Muscle of back (tissue), 11 donors: Measurements from ENCODE around the gene PCYT2. TPM values are rescaled to one million over a fixed set of nuclear protein-coding genes. Genes with fewer than 3 reads are reported as not detected.

ENCODE experiments used
- DNase-seq, 3 donors: peaks; one replicate each; pipeline versions ENCODE4 v3.0.0 to v3.0.0-alpha.2; 2013
- polyA plus RNA-seq, 10 donors: library from polyadenylated mRNA; unstranded; fragments of 120-200 nt; gene quantifications; one replicate each; pipeline ENCODE4 v1.2.1, GENCODE V29; 2013; ENCODE audit not compliant: insufficient read length in 10 of 10

The PCYT2 gene
- polyA plus RNA-seq, 10 donors = 7.9 to 14.0 (median 10.2) TPM

DNA sequence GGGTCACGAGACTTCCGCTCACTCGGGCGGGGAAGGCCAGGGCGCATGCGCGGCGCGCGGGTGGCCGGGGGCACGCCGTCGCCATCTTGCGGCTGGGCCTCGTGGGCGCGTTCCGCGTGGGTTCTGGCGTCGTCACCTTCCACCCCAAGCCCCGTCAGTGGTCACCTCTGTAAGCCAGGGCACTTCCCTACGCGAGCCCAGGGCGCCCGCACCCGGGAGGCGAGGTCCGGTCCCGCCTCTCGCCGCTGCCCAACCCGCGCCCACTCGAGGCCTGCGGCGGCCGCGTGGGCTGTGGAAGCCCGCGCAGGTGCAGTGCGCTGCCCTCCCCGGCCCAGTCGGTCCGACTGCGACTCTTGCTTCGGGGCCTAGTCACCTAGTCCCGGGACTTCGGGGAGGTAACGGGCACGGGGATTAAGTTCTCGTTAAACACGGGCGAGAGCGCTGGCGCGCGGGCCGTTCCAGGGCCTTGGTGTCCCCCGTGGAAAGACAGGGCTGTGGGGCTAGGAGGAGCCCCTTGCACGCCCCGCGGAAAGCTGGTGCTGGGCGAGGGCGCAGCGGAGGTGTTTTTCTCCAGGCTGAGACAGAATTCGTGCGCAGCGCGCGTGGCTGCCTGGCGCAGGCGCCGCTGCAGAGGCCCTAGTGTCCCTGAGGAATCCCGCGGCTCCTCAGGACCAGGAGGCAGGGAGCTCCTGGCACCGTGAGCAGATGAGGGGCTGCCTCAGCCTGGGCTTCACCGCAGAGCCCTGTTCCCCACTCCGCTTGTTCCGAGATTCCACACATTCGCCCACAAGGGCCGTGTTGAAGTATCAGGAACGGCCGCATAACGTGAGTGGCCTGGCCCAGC lies 39.6 kb downstream of the PCYT2 start:
- DNase-seq = peak; percentile 89 to 96 (median 94)

DNA sequence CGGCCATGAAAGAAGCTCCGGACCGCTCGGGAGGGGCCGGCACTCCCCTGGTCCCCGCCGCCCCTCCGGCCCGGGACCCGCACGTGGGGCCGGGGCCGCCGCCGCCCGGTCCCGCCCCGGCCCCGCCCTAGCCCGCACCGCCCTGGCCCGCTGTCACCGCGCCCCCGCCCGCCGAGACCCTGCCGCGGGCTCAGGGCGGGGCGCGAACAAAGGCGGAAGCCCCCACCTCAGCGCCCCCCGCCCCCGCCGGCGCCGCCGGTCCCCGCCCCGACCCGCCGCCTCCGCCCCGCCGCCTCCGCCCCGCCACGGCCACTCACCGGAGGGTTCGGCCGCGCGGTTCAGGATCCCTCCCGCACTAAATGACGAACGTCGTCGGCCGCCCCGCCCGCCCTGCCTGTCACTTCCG lies 40.2 kb downstream of the PCYT2 start, which contains the start of gene ARHGDIA:
Gene ARHGDIA, minus strand, starts transcription at position 357 of the 406 bp plus-strand sequence. CDS start 1,407 bp downstream, outside the sequence.
- DNase-seq = no peak

DNA sequence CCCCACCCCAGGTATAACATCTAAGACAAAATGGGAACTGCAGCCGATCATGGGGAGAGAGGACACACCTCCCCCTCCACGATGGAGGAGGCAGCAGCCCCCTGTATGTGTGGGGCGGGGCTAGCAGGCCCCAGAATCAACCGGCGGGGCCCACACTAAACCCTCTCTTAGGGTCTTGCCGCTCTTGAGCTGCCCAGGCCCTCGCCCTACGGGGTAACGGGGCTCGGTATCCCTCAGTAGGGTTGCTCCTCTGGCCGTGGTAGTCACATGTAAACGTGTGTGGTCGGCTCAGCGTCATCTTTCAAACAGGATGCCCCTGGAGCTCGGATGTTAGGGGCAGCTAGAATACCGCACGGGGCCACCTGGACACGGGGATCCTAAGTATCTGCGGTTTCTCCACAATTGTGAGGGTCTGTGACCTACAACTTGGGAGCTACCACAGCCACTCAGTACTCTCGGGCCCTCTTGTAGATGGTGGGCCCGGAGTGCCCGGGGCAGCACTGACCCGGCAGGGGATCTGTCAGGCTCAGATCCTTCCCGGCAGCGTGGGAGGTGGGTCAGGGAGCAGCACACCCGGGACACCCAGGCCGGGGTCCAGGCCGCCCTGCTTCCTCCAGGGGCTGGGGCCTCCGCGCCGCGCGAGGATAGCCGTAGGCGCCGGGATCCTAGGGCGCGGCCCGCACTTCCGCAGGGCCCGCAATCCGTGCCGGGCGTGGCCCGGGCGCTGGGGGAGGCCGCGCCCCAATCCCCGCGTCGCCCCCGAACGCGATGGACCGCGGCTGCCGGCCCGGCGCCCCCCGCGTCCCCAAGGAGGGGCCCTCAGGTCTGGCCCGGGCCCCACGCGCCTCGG lies 40.8 kb downstream of the PCYT2 start:
- peak in 1 of 3 donors; percentile 77 for DNase-seq

DNA sequence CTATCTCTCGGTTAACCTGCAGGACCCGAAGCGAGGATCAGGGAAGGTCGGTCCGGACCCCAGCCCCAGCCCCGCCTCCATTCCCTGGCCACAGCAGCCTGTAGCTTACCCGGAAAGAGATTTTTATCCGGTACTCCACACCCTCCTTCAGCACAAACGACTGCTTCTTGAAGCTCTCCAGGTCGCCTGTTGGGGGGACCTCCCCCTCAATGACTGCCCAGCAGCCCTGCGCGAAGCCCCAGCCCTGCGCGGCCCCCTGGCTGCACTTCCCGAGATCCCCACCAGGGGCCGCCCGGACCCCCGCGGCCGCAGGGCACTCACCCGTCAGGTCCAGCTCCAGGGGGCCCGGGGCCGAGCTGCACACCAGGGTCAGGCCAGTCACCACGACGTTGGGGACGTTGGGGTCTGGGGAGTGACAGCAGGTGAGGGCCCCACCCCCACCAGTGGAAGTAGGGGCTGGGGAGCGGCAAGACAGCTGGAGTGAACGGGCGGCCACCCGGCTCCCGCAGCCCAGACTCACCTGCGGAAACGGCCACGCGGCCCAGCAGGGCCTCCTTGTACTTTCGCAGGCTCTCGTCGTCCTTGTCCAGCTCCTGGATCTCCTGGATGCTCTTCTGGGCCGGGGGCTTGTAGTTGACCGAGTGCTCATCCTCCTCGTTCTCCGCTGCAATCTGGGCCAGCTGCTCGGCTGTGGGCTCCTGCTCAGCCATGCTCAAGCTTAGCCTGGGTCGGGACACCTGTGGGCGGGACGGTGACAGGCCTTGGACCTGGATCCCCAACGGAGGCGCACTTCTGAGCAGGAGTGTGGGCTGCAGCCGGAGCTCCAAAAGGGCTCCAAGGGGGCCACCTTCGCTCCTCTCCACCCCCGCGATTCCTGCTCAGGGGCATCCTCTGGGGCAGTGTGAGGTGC lies 41.7 kb downstream of the PCYT2 start:
- peak in 1 of 3 donors; percentile 78 for DNase-seq

DNA sequence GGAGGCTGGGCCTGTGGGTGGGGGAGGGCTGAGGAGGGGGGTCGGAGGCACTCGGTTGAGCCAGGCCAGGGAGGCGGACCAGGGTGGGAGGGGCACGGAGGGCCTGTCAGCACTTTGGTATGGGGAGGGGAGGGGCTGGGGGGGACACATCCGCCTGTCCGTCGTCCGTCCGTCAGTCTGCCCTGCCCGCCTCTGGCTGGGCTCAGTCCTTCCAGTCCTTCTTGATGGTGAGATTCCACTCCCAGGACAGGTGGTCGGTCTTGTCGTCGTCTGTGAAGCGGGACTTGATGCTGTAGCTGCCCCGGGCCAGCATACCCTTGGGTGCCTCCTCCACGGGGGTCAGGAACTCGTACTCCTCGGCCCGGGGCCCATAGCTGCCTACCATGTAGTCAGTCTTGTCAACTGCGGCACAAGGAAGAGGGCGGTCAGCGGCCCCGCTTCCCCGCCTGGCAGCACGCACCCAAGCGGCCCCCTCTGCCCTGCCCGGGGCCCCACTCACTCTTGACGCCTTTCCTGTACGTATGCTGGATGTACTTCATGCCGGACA lies 42.5 kb downstream of the PCYT2 start:
- peak in 2 of 3 donors; percentile 67 to 76 for DNase-seq

DNA sequence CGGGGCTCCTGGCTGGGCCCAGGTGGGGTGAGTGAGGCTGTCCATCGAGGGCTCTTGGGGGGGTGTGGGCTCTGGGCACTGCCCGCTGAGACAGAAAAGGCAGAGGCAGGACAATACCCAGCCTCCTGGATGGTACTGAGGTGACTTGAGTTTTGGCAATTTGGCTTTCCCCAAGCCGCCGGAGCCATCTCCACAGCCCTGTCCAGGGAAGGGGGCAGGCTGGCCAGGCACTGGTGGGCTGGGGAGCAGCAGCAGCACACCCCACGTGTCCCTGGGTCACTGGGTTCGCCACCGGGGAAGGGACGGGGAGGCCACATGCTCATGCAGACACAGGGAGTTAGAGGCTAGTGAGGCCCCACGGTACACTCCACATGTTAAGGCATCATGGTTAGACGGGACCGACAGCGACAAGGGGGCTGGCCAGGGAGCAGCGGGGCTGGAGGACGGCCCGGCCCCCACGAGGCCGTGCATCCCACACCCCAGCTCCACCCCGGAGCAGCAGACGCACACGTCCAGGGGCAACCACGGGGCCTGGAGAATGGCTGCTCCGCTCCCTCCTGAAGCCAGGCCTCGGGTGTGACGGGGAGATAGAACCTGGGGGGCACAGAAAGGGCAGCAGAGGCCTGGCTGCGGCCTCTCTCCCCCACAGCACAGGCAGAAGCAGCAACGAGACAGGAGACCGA lies 43.1 kb downstream of the PCYT2 start:
- DNase-seq = peak in 1 of 3 donors; percentile 47

DNA sequence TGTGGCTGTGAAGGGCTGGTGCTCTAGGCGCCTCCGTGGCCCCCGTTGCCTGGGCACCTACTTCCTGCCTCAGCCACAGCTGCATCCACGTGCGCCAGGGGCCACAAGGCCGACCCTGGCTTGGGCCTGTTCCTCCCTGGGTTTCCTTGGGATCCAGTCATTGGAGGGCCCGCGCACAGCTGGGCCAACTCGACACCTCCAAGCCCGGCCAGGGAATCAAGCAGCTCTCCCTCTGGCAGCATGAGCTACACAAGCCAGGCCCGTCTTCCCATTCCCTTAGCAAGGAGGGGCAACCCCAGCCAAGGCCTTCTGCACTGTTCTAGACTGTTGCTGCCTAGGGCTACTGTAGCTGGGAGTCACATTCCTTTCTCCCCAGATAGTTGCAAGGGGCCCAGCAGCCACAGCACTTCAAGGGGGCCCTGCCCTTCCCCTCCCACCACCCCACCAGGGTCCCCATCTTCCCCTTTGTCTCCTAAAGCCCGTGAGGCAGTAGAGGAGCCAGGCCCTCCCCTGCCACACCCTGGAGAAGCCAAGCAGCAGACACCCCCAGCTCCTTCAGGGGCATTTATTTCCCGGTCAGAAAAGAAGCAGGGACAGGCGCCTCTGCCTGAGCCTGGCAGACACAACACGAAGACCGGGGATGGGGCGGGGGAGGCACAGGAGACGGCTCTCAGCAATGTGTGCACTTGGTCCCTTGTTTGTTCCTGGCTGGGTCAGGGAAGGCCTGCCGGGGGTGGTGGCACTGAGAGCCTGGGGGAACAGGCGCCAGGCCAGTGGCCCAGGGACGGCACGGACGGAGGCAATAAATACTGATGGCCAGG lies 43.8 kb downstream of the PCYT2 start:
- DNase-seq = peak in 1 of 3 donors; percentile 48

DNA sequence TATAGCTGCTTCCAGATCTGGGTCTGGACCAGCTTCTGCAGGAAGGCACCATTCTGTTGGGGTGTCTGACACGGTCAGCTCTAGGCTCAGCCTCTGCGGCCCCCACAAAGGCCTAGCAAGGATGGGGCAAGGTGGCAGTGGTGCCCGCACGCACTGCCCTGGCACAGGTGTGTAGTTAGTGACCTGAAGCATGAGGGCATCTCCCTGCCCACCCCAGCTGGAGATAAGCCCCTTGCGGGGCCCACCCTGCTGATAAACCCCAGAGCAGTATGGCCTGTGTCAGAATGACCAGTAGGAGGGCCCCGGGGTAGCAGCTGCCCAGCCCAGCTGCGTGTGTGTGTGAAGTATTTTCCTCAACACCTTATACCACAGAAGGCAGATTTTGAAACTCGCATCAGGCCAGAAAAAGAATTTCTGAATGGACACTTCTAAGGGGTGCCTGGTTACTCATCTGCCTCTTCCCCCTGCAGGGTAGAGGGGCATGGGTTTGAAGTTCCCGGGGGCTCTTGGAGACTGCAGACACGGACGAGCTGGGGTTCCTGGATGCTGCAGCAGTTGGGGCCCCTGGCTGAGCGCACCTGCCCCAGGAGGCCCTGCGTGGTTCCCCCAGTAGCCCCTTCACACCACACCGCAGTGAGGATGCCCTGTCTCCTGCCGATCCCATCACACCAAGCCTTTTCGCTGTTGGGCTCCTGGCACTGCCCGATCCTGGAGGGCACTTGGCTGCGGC lies 44.6 kb downstream of the PCYT2 start:
- no peak for DNase-seq

DNA sequence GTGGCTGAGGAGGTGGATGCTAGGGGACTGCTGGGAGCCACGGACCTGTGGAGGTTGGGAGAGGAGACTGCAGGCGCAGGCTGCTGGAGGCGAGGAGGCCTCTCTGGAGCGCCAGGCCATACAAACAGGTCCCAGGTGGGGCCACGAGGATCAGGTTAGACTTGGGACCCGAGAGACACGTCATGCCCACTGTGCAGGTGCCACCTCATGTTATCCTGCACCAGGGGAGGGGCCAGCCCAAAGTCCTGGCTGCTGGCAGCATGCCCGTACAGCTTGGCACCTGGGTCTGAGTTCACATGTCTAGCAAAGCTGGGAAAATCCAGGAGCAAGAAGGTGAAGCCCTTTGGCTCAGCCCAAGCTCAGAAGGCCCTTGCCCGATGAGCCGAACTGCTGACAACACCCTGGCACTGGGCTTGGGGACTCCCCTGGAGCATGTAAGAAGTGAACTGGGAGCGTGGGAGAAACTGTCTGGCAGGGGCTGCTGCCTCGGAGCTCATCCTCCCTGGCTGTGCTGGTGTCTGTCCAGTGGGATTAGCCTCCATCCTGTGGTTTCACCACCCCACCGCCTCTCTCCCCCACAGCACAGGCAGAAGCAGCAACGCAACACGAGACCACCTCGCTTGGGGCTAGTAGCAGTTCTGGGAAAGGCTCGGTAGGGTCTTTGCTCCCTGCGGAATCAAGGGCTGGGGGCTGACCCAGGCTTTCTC lies 45.3 kb downstream of the PCYT2 start:
- DNase-seq = no peak

DNA sequence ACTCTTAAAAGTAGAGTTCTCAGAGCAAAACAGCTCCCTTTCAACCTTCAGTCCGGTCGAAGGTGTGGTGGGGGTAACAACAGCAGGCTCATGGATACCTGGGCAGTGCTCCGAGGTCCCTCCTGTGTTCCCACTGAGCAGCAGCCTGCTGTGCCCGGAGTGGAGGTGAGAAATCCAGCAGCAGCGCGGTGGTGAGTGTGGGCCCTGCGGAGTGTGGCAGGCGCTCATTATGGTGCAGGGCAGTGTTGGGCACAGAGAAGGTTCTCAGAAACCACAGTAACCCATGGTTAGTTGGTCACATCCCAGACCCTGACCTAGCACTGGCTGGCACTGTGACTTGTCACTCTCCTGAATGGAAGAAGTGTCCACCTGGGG lies 45.9 kb downstream of the PCYT2 start:
- no peak for DNase-seq

DNA sequence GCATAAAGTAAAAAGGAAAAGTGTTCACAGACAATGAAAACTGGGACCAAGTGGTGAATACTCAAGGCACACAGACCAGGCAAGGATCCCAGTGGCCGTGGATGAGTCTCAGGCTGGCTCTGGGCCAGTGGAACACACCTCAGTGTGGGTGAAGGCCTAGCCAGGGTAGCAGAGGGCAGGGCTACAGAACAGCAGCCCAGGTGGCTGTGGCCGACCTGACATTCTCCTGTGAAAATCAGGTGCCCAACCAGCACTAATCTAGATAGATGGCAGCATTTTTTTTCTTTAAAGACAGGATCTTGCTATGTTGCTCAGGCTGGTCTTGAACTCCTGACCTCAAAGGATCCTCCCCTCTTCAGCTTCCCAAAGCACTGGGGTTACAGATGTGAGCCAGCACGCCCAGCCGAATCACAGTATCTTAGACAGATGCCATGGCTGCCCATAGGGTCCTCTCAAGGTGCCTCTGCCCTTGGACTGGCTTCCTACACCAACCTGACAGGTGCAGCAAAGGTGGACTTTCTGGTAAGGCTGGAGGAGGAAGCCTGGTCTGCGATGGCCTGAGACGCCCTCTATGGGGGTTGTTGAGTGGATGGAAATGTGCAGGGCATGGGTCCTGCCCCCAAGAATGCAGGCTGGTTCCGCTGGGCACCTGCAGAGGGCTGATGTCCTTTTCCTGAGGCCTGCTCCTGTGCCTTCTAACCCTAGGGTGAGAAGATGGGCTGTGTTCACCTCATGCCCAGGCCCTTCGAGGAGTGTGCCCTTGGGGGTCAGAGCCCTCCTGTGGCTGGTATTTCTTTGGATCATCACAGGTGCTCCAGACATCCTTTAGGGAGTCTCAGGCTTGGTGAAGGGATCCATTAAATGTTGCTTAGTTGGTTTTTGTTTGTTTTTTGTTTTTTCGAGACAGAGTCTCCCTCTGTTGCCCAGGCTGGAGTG lies 47.1 kb downstream of the PCYT2 start:
- no peak for DNase-seq

DNA sequence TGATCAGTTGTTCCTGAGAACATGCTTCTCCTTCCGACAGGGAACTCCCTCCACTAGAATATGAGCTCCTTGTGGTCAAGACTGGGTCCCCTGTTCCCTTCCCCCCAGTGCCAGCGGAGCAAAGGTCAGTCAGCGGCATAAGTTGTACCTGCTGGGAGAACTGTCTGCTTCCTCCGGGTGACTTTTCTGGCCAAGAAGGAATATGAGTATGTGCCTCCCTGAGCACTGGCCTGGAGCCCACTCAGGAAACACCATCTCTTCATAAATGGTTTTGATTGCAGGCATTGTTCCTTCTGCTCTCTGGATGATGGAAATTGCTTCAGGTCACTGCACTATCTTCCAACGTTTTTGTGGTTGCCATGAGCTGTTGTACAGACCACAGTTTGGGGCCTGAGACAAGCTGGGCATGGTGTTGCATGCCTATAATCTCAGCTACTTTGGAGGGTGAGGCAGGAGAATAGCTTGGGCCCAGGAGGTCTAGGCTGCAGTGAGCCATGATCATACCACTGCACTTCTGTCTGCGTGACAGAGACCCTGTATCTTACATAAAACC lies 48.0 kb downstream of the PCYT2 start:
- DNase-seq = no peak

DNA sequence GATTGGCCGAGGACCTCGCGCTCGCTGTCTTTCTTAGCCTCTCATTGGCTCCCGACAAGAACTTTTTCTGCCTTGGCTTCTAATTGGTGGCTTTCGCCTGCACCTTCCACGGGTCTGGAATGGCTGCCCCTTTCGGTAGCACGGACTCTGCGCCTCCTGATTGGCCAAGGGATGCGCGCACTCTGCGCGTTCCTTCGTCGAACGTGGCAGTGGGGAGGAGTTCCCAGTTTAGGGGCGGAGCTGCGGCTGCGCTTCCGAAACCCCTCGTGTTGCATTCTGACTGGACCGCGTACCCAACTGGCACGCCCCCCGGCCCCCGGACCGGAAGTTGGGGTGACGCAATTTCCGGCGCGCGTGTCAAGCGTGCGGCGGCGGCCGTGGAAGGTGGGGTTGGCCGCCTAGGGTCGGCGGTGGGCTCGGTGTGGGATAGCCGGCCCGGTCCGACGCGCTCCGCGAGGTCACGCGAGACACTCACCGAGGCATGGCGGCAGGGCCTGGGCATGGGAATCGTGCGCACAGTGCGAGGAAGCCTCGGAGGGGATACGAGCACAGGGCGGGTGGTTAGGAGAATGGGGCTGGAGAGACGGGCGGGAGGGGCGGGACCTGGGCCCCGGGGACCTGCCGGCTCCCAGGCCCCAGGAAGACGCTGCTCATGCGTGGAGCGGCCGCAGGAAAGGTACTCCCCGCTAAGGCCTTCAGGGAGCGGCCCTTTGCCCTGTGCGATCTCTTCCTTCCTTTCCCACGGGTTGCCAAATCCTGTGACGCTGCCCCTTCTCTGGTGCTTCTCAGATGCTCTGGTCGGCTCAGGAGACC lies 50.2 kb downstream of the PCYT2 start:
- DNase-seq = peak; percentile 100

DNA sequence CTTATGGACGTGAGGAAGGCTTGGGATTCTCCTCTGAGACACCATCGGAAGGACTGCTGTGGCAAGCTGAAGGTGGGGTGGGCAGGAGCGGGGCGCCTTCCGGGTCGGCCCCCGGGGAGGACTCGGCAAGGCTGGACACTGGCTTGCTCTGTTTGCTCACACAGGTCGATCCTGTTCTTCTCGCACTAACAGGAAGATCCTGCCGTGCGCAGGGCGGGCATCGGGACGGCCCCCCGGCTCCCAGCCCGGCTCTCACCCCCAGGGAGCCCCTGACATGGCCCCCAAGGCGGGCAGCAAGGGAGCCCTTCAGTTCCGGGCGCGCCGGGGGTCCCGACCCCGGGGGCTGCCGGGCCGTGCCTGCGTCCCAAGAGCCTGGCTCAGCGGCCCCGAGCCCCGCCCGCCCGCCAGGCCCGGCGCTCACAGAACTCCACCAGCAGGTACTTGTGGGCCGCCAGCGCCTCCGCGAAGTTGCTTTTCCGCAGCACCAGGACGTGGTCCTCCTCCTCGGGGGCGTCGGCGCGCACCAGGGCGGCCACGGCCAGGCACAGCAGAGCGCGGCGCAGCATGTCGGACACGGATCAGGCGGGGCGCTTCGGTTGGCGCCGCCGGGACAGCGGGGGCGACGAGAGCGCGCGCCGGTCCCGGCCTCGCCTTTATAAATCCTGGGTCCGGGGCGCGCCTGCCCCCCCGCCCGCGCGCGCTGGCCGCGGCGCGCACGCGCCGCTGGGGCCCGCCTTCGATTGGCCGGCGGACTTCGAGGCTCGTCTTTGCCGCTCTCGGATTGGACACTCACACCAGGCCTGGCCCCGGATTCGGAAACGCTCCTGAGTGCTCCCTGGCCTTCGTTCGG lies 51.1 kb downstream of the PCYT2 start, which contains the start of gene P4HB:
Gene P4HB, minus strand, starts transcription at position 630 of the 850 bp plus-strand sequence. Its CDS starts 64 bp downstream, at position 566.
- peak in 1 of 3 donors; percentile 48 for DNase-seq
